ENCODE results near the gene TMEM235. TPM values are rescaled to one million over a fixed set of nuclear protein-coding genes. Genes with fewer than 3 reads are reported as not detected.

TMEM235 gene
- total RNA-seq, 4 donors from 2014 or later, result not detected

DNA sequence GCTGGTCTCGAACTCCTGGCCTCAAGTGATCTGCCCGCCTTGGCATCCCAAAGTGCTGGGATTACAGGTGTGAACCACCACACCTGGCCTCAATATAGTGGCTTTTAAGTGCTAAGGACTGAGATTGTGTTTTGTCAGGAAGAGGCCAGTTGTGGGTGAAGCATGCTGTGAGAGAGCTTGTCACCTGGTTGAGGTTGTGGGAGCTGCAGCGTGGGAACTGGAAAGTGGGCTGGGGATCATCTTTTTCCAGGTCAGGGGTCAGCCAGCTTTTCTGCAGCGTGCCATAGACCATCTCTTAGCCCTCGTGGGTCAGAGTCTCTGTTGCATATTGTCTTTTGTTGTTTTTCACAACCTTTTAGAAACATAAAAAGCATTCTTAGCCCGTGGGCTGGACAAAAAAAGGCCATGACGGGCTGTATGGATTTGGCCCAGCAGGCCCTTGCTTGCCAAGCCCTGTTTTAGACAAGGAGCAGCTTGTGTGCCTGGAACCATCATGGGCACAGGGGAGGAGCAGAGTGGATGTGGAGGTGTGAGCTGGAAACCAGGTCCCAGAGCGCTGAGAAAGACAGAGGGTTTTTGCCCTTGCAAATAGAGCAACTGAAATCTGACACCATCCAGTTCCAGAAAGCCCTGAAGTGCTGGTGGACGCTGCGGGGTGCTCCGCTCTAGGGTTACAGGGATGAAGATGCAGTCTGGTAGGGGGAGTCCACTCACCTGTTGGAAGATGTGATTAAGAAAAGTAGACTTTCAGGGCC, 11.9 kb upstream of the TMEM235 start:
- TF ChIP-seq, protein P1, sequence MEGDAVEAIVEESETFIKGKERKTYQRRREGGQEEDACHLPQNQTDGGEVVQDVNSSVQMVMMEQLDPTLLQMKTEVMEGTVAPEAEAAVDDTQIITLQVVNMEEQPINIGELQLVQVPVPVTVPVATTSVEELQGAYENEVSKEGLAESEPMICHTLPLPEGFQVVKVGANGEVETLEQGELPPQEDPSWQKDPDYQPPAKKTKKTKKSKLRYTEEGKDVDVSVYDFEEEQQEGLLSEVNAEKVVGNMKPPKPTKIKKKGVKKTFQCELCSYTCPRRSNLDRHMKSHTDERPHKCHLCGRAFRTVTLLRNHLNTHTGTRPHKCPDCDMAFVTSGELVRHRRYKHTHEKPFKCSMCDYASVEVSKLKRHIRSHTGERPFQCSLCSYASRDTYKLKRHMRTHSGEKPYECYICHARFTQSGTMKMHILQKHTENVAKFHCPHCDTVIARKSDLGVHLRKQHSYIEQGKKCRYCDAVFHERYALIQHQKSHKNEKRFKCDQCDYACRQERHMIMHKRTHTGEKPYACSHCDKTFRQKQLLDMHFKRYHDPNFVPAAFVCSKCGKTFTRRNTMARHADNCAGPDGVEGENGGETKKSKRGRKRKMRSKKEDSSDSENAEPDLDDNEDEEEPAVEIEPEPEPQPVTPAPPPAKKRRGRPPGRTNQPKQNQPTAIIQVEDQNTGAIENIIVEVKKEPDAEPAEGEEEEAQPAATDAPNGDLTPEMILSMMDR (IDR thresholded peaks at IDR 0.05), result no peak
- no peak for DNase-seq (ENCODE audit: low spot score)
- no peak for ATAC-seq (ENCODE audit: low FRiP score)

DNA sequence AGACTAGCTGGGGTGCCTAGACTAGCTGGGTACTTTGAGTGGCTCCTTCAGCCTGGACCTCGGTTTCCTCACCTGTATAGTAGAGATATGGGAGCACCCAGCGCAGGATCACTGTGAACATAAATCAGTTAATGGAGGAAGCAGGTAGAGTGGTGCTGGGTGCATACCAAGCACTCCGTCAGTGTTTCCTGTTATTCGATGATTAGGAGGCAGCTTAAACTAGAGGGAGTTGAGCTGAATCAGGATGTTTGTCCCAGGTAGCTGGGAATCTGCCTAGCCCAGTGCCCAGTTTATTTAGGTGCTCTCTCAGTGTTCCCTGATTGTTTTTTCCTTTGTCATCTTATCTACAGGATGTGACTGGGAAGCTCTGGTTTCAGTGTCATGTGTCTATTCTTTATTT, 8.4 kb upstream of the TMEM235 start:
- ATAC-seq (ENCODE audit: low FRiP score) (no peak), DNase-seq (ENCODE audit: low spot score) (no peak)
- TF ChIP-seq, protein P1 (IDR thresholded peaks at IDR 0.05), result no peak

DNA sequence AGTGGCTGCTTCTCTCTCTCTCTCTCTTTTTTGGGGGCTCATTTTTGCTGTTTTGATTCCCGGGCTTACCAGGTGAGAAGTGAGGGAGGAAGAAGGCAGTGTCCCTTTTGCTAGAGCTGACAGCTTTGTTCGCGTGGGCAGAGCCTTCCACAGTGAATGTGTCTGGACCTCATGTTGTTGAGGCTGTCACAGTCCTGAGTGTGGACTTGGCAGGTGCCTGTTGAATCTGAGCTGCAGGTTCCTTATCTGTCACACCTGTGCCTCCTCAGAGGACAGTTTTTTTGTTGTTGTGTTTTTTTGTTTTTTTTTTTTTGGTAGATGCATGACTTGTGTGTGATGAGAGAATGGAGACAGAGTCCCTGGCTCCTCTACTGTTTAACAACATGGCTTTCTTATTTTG, 7.7 kb upstream of the TMEM235 start:
- TF ChIP-seq, protein P1 (IDR thresholded peaks at IDR 0.05), result no peak
- DNase-seq (ENCODE audit: low spot score), result no peak
- no peak for ATAC-seq (ENCODE audit: low FRiP score)

DNA sequence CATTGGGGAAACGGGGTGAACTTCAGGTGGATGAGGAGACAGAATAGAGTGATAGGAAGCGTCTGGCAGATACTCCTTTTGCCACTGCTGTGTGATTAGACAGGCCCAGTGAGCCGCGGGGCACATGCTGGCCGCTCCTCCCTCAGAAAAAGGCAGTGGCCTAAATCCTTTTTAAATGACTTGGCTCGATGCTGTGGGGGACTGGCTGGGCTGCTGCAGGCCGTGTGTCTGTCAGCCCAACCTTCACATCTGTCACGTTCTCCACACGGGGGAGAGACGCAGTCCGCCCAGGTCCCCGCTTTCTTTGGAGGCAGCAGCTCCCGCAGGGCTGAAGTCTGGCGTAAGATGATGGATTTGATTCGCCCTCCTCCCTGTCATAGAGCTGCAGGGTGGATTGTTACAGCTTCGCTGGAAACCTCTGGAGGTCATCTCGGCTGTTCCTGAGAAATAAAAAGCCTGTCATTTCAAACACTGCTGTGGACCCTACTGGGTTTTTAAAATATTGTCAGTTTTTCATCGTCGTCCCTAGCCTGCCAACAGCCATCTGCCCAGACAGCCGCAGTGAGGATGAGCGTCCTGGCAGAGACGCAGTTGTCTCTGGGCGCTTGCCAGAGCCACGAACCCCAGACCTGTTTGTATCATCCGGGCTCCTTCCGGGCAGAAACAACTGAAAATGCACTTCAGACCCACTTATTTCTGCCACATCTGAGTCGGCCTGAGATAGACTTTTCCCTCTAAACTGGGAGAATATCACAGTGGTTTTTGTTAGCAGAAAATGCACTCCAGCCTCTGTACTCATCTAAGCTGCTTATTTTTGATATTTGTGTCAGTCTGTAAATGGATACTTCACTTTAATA, 7.0 kb upstream of the TMEM235 start:
- ATAC-seq (ENCODE audit: low FRiP score) (no peak), DNase-seq (ENCODE audit: low spot score) (no peak)
- TF ChIP-seq, protein P1 (IDR thresholded peaks at IDR 0.05), result no peak

DNA sequence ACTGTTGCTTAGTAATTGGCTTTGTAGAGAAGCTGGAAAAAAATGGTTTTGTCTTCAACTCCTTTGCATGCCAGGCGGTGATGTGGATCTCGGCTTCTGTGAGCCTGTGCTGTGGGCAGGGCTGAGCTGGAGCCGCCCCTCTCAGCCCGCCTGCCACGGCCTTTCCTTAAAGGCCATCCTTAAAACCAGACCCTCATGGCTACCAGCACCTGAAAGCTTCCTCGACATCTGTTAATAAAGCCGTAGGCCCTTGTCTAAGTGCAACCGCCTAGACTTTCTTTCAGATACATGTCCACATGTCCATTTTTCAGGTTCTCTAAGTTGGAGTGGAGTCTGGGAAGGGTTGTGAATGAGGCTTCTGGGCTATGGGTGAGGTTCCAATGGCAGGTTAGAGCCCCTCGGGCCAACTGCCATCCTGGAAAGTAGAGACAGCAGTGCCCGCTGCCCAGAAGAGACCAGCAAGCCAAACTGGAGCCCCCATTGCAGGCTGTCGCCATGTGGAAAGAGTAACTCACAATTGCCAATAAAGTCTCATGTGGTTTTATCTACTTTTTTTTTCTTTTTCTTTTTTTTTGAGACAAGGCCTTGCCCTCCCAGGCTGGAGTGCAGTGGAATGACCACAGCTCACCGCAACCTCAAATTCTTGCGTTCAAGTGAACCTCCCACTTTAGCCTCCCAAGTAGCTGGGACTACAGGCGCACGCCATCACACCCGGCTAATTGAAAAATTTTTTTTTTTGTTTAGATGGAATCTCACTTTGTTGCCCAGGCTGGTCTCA, 6.2 kb upstream of the TMEM235 start:
- DNase-seq (ENCODE audit: low spot score) (no peak), ATAC-seq (ENCODE audit: low FRiP score) (no peak)
- TF ChIP-seq, protein P1 (IDR thresholded peaks at IDR 0.05), result no peak

DNA sequence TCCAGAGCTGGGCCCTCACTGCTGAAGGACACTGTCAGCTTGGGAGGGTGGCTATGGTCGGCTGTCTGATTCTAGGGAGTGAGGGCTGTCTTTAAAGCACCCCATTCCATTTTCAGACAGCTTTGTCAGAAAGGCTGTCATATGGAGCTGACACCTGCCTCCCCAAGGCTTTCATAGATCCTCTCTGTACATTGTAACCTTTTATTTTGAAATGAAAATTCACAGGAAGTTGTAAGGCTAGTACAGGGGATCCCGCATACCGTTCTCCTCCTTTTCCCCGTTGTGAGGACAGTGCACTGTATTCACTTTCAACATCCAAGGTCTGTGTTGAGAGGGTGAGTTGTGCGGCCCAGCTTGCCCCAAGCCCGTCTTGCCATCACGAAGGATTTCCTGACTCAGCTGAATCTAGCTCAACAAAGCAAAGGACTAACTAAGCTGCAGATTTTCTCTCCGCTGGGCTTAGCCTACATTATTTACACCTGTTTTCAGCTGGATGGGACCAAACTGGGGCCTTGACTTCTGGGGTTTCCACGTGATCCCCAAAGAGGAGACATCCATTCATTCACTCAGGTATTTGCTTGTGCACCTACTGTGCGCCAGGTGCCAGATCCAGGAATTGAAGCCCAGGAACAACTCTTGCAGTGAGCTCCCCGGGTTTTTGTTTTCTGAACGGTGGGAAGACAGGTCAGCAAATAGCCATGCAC, 5.2 kb upstream of the TMEM235 start:
- TF ChIP-seq, protein P1 (IDR thresholded peaks at IDR 0.05), result no peak
- no peak for ATAC-seq (ENCODE audit: low FRiP score)

More for the DNA sequence above, 5.2 kb upstream of the TMEM235 start:
- no peak for DNase-seq (ENCODE audit: low spot score)

All from omental fat pad (tissue), 4 donors.